AG09309 (cell line): ENCODE data around the gene ARMC2.

Source experiments
- DNase-seq: peaks from one replicate; pipeline ENCODE4 v3.0.0-alpha.2; 2010; ENCODE audit warnings: low read depth
- H3K4me3 ChIP-seq: 2 replicates; pipeline ENCODE4 v1.5.1; 2011; ENCODE audit warnings: mild to moderate bottlenecking, low read depth, low read length, moderate library complexity; ENCODE audit not compliant: control insufficient read depth
- TF ChIP-seq, protein P1 (sequence below): IDR thresholded peaks from 2 replicates; pipeline ENCODE4 v1.5.1; 2011; ENCODE audit warnings: mild to moderate bottlenecking, low read depth, low read length, inconsistent platforms; ENCODE audit not compliant: insufficient read depth, control insufficient read depth; ENCODE audit errors: missing control alignments

Gene ARMC2

DNA sequence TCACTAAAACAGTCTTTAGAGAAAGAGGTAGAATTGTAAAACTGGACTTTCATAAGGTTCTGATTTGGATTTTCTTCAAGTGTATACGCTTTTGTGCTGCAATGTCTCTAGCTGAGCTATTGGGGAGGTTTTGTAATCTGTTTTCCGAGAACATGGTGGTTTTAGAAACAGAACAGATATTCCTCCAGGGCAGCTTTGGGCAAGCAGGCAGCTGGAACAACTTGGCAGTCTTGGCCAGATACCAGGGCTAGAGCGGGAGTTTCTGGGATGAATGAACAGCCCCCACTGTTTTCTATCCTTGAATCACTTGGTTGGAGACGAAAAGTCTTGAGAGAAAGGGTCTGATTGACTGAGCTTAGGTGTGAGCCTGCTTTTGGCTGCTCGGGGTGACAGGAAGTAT is 17.1 kb upstream of the ARMC2 start:
- TF ChIP-seq, protein P1, sequence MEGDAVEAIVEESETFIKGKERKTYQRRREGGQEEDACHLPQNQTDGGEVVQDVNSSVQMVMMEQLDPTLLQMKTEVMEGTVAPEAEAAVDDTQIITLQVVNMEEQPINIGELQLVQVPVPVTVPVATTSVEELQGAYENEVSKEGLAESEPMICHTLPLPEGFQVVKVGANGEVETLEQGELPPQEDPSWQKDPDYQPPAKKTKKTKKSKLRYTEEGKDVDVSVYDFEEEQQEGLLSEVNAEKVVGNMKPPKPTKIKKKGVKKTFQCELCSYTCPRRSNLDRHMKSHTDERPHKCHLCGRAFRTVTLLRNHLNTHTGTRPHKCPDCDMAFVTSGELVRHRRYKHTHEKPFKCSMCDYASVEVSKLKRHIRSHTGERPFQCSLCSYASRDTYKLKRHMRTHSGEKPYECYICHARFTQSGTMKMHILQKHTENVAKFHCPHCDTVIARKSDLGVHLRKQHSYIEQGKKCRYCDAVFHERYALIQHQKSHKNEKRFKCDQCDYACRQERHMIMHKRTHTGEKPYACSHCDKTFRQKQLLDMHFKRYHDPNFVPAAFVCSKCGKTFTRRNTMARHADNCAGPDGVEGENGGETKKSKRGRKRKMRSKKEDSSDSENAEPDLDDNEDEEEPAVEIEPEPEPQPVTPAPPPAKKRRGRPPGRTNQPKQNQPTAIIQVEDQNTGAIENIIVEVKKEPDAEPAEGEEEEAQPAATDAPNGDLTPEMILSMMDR, result no peak
- DNase-seq, result no peak
- no peak overlapping the region for H3K4me3 ChIP-seq

- TF ChIP-seq, protein P1, result no peak
- no peak overlapping the region for H3K4me3 ChIP-seq
- DNase-seq, result no peak
Observed at GRCh38 chr6:108832738-108833137, 15.5 kb upstream of the ARMC2 start.

DNA sequence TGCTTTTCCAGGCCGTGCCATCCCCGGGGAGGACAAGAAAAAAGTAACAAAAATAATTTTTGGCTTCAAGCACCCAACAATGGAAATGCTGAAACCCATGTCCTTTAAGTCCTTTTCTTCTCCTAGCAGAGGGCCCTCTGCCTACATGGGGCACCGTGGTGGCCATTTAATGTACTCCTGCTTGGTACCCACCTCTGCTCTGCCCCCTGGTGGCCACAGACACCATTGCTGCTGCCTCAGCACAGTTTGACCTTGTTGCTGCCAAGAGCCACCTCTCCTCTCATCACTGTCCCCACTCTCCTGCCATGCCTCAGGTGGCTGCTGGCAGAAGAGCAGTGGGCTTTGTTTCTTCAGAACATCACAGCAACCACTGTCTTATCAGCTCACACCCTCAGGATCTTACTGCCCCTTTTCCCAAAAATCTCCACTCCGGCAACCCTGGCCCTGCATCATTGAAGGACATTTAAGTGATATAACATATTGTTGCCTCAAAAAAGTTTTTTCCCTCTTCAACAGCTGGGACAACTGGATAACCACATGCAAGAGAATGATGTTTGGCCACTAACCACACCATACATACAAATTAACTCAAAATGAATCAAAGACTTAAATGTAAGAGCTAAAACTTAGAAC is 12.9 kb upstream of the ARMC2 start:
- peak; percentile 37 for DNase-seq
- H3K4me3 ChIP-seq, result no peak overlapping the region
- TF ChIP-seq, protein P1, result peak; percentile 93

GRCh38 chr6:108836061-108836460 is 12.2 kb upstream of the ARMC2 start:
- TF ChIP-seq, protein P1, result no peak
- H3K4me3 ChIP-seq, result no peak overlapping the region
- no peak for DNase-seq

DNA sequence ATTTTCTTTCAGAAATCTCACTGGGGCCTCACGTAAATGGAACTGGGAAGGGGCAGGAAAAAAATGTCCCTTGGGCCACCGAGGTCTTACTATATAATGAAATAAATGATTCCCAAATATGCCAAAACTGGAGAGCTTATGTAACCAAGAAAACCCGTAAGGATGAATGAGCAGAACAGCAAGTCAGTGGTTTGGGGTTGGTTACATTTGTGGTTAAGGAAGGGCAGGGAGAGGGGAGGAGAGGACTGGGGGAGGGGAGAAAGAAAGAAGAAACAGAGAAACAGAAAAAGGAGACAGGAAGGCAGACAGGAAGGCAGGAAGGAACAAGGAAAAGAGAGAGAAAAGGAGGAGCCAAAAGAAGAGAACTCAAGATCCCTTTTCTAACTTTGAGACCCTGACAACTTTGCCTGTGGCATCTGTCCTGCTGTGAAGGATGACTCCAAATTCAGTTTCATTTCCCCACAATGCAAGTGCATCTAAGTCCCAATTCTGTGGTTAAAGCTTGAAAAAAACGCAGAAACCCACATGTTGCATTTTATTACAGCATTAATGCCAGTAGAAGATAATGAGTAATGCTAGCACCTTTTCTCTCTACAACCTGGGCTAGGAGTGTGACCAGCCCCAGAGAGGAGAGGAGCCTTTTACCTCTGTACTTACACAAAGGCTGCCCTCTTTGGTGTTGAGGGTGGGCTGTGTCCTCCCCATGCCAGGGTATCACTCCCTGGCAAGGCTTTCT is 10.8 kb upstream of the ARMC2 start:
- DNase-seq, result no peak

DNA sequence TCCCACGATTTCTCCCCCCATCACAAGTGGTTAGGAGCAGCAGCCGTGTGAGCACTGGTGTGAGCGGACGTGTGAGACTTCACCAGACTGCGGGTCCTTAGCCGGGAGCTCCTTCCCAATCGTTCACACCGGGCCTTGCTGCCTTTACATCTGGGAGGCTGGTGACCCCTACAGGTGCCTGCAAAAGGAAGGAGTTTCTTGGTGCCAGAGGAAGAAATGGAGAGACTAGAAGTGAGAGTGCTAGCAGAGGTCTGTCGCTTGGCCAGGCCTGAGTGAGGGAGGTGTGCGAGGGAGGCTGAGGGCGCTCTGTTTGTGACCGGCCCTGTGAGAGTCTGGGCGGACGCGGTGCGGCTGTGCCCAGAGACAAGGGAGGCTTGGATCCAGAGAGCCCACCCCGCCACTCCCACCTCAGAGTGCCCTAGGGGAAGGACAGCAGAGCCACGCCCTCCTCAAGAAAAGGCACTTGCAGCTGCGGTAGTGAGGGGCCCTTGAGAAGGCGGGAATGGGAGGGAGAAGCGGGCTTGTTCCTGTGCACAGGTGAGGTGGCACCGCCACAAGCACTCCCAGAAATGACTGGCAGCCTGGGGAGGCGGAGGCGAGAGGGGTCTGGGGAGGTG is 10.0 kb upstream of the ARMC2 start:
- no peak overlapping the region for H3K4me3 ChIP-seq
- TF ChIP-seq, protein P1, result peak; percentile 18
- DNase-seq, result no peak

More for the DNA sequence above, 10.8 kb upstream of the ARMC2 start:
- H3K4me3 ChIP-seq, result no peak overlapping the region
- TF ChIP-seq, protein P1, result no peak
